OCI-LY1 (cell line): ENCODE measurements around the gene TCL1A.

ENCODE experiments used
- H2AFZ ChIP-seq: fragments of 200-600 bp; sonication (generic), shearing (Covaris generic); 2 replicates; pipeline ENCODE4 v1.6.0; 2014; ENCODE audit warnings: antibody characterized with exemption, mild to moderate bottlenecking, low read length
- H3F3A ChIP-seq: fragments of 200-600 bp; sonication (generic), shearing (Covaris generic); 2 replicates; pipeline ENCODE4 v1.6.0; 2014; ENCODE audit warnings: mild to moderate bottlenecking, antibody characterized with exemption, low read length, moderate library complexity; ENCODE audit not compliant: insufficient read depth
- H3K27ac ChIP-seq: fragments of 200-600 bp; sonication (generic); 2 replicates; pipeline ENCODE4 v1.5.1; 2014; ENCODE audit warnings: low read length, mixed run types, mild to moderate bottlenecking, low read depth; ENCODE audit not compliant: poor library complexity, severe bottlenecking
- H3K27me3 ChIP-seq: fragments of 200-600 bp; sonication (generic); 2 replicates; pipeline ENCODE4 v1.6.0; 2014; ENCODE audit warnings: antibody characterized with exemption, mild to moderate bottlenecking, low read length, moderate library complexity; ENCODE audit not compliant: insufficient read depth
- H3K36me3 ChIP-seq: fragments of 200-600 bp; sonication (generic); 2 replicates; pipeline ENCODE4 v1.6.1; 2014; ENCODE audit warnings: mild to moderate bottlenecking, antibody characterized with exemption, low read length, moderate library complexity, mixed read lengths; ENCODE audit not compliant: insufficient read depth
- H3K4me1 ChIP-seq: fragments of 200-600 bp; sonication (generic); 2 replicates; pipeline ENCODE4 v1.5.1; 2014; ENCODE audit warnings: mild to moderate bottlenecking, low read length, moderate library complexity; ENCODE audit not compliant: insufficient read depth, severe bottlenecking
- H3K4me2 ChIP-seq: fragments of 200-600 bp; sonication (generic), shearing (Covaris generic); 2 replicates; pipeline ENCODE4 v1.6.1; 2014; ENCODE audit warnings: low read length
- H3K4me3 ChIP-seq: fragments of 200-600 bp; sonication (generic); 2 replicates; pipeline ENCODE4 v1.5.1; 2014; ENCODE audit warnings: low read length, low read depth, mild to moderate bottlenecking, mixed read lengths; ENCODE audit not compliant: poor library complexity, severe bottlenecking
- H3K79me2 ChIP-seq: fragments of 200-600 bp; shearing (Covaris generic); 2 replicates; pipeline ENCODE4 v1.6.1; 2016; ENCODE audit warnings: mixed run types, low read length, mixed read lengths; ENCODE audit not compliant: insufficient read depth
- H3K9ac ChIP-seq: fragments of 200-600 bp; sonication (generic), shearing (Covaris generic); 2 replicates; pipeline ENCODE4 v1.6.1; 2014; ENCODE audit warnings: mild to moderate bottlenecking, low read length, mixed read lengths
- H3K9me2 ChIP-seq: fragments of 200-600 bp; sonication (generic), shearing (Covaris generic); 2 replicates; pipeline ENCODE4 v1.6.1; 2014; ENCODE audit warnings: low read depth, mild to moderate bottlenecking, low read length, mixed read lengths
- H3K9me3 ChIP-seq: fragments of 200-600 bp; shearing (Covaris generic); 2 replicates; pipeline ENCODE4 v1.6.1; 2014; ENCODE audit warnings: low read length, mixed read lengths
- H4K20me1 ChIP-seq: fragments of 200-600 bp; sonication (generic), shearing (Covaris generic); 2 replicates; pipeline ENCODE4 v1.6.0; 2016; ENCODE audit warnings: mild to moderate bottlenecking, low read length; ENCODE audit not compliant: insufficient read depth
- CTCF ChIP-seq: fragments of 200-600 bp; sonication (generic), shearing (Covaris generic); IDR thresholded peaks from 2 replicates; pipeline ENCODE4 v1.5.1; 2017; ENCODE audit warnings: mild to moderate bottlenecking, antibody characterized with exemption, low read length, moderate library complexity, mixed read lengths
- EZH2 ChIP-seq: fragments of 200-600 bp; sonication (generic), shearing (Covaris generic); IDR thresholded peaks from 2 replicates; pipeline ENCODE4 v1.8.0; 2017; ENCODE audit warnings: borderline replicate concordance, mixed run types, mild to moderate bottlenecking, antibody characterized with exemption, low read length, moderate library complexity, mixed read lengths

Gene TCL1A

GRCh38 chr14:95701846-95702221 lies 12.1 kb downstream of the TCL1A start:
- Histone ChIP-seq H3K4me2 (peak overlapping the region; percentile 49), H3K27ac (peak overlapping the region; percentile 97), H3K9me2 (no peaks in the 10 kb centered on the region), H3F3A (peaks cover 31% of the 10 kb centered on the region), H2AFZ (no peak overlapping the region), H4K20me1 (no peaks in the 10 kb centered on the region), H3K9ac (peak overlapping the region; percentile 19; the same call in 1 of the 2 replicates), H3K9me3 (no peaks in the 10 kb centered on the region), H3K4me3 (no peak overlapping the region), H3K79me2 (no peaks in the 10 kb centered on the region), H3K27me3 (no peaks in the 10 kb centered on the region), H3K4me1 (peaks cover 98% of the 10 kb centered on the region), H3K36me3 (peaks cover 10% of the 10 kb centered on the region; the same call in 1 of the 2 replicates)
- TF ChIP-seq EZH2 (no peak), CTCF (no peak)

- no peaks in the 10 kb centered on the region for H3K9me3 ChIP-seq
- peaks cover 22% of the 10 kb centered on the region; the same call in 1 of the 2 replicates for H3K36me3 ChIP-seq
- H4K20me1 ChIP-seq, result no peaks in the 10 kb centered on the region
- H3K4me3 ChIP-seq, result no peak overlapping the region
- peak overlapping the region; percentile 44; the same call in 1 of the 2 replicates for H3K4me2 ChIP-seq
- no peaks in the 10 kb centered on the region for H3K79me2 ChIP-seq
- peaks cover 100% of the 10 kb centered on the region for H3K4me1 ChIP-seq
- H3K27ac ChIP-seq, result peak overlapping the region; percentile 97
- H2AFZ ChIP-seq, result no peak overlapping the region
- TF ChIP-seq CTCF (no peak), EZH2 (no peak)
- H3K9ac ChIP-seq, result peak overlapping the region; percentile 55
- no peaks in the 10 kb centered on the region for H3K9me2 ChIP-seq
- no peaks in the 10 kb centered on the region for H3K27me3 ChIP-seq
- peaks cover 43% of the 10 kb centered on the region for H3F3A ChIP-seq
Observed at GRCh38 chr14:95700221-95700976, 13.5 kb downstream of the TCL1A start.

- Histone ChIP-seq H4K20me1 (no peaks in the 10 kb centered on the region), H2AFZ (no peak overlapping the region), H3K27ac (peak overlapping the region; percentile 97), H3K4me1 (peaks cover 100% of the 10 kb centered on the region), H3K4me2 (peak overlapping the region; percentile 44; the same call in 1 of the 2 replicates), H3K4me3 (peak overlapping the region; percentile 3), H3K9me2 (no peaks in the 10 kb centered on the region), H3K9ac (peak overlapping the region; percentile 55), H3K27me3 (no peaks in the 10 kb centered on the region), H3K79me2 (no peaks in the 10 kb centered on the region), H3K36me3 (peaks cover 32% of the 10 kb centered on the region; the same call in 1 of the 2 replicates), H3F3A (peaks cover 48% of the 10 kb centered on the region), H3K9me3 (no peaks in the 10 kb centered on the region)
- TF ChIP-seq EZH2 (no peak), CTCF (no peak)
Observed at GRCh38 chr14:95699412-95699811, 14.5 kb downstream of the TCL1A start.
